ENCODE data around the gene POGK.
A peak's percentile ranks its signal among the peaks of the same experiment; 100 is the strongest.
"Not testable (repeated sequence)": the region's sequence is repeated elsewhere in the genome, so short reads cannot be mapped to it uniquely, and the experiment has no call there.

POGK gene

DNA sequence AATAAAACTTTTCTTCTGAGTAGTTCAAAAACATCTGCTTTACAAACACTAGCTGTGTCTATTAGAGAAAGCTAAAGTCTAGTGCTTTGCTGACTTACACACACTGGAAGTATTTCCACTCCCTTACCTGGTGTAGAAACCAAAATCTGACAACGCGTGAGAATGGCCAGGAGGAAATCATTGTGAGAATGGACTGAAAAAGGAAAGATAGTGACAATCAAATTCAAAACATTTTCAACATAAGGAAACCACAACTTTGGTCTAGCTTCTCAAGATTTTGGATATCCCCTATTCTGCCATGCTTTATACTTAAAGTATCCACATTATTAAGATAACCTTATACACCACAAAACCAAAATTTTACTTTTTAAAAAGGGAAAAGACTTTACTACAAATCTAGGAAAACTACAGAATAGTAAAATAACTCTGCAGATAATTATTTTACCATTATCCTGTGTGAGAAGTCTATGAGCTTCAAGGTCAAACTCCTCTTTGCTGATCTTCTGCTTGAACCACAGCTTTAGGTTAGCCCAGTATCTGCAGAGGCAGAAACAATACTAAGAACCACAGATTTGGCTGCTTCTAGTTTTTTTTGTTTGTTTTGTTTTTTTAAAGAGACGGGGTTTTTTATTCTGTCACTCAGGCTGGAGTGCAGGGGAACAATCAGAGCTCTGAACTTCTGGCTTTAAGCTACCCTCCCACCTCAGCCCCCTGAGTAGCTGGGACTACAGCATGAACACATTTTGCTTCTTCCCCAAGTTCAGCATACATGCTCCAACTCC lies 30.2 kb downstream of the POGK start:
- Mint-ChIP-seq H3K9me3 (no peaks in the 10 kb centered on the region), H3K36me3 (ENCODE audit: low read depth) (peaks cover 41% of the 10 kb centered on the region), H3K27me3 (no peaks in the 10 kb centered on the region)

DNA sequence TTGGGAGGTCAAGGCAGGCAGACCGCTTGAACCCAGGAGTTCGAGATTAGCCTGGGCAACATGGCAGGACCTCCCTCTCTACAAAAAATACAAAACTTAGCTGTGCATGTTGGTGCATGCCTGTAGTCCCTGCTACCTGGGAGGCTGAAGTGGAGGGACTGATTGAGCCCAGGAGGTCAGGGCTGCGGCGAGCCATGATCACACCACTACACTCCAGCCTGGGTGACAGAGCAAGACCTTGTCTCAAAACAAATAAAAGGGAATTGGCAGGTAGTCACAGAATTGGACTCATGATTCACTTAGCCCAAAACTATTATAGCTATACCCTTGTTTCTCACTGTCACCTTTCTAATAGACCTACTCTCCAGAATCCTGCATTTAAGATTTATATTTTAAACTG lies 31.3 kb downstream of the POGK start:
- no peak overlapping the region for H3K4me3 Mint-ChIP-seq
- H3K27me3 Mint-ChIP-seq: no peaks in the 10 kb centered on the region
- peaks cover 31% of the 10 kb centered on the region for H3K36me3 Mint-ChIP-seq (ENCODE audit: low read depth)
- H3K9me3 Mint-ChIP-seq: no peaks in the 10 kb centered on the region
- peak overlapping the region; percentile 53 for H3K27ac Mint-ChIP-seq
- intact Hi-C loops (cut with micrococcal nuclease): no loop called here
- H3K4me1 Mint-ChIP-seq (ENCODE audit: low read depth): peaks cover 21% of the 10 kb centered on the region

More for the DNA sequence above, 30.2 kb downstream of the POGK start:
- peaks cover 12% of the 10 kb centered on the region for H3K4me1 Mint-ChIP-seq (ENCODE audit: low read depth)
- intact Hi-C loops (cut with micrococcal nuclease): no loop called here
- H3K27ac Mint-ChIP-seq: no peak overlapping the region
- no peak overlapping the region for H3K4me3 Mint-ChIP-seq

DNA sequence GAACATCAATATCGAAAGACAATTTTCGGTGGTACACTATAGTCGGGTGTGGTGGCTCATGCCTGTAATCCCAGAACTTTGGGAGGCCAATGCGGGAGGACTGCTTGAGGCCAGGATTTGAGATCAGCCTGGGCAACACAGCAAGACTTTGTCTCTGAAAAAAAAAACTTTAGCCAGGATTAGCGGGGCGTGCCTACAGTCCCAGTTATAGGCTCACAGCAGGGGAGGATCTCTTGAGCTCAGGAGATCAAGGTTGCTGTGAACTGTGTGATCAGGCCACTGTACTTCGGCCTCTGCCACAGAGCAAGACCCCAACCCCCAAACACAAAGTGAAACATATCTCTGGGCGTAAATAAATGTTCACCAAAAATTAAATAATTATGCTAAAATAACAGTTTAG lies 35.2 kb downstream of the POGK start:
- H3K9me3 Mint-ChIP-seq: no peaks in the 10 kb centered on the region
- no peaks in the 10 kb centered on the region for H3K27me3 Mint-ChIP-seq
- intact Hi-C loops (cut with micrococcal nuclease): no loop called here
- H3K27ac Mint-ChIP-seq: no peak overlapping the region
- no peak overlapping the region for H3K4me3 Mint-ChIP-seq
- H3K36me3 Mint-ChIP-seq (ENCODE audit: low read depth): peaks cover under 1% of the 10 kb centered on the region
- peaks cover 24% of the 10 kb centered on the region for H3K4me1 Mint-ChIP-seq (ENCODE audit: low read depth)

DNA sequence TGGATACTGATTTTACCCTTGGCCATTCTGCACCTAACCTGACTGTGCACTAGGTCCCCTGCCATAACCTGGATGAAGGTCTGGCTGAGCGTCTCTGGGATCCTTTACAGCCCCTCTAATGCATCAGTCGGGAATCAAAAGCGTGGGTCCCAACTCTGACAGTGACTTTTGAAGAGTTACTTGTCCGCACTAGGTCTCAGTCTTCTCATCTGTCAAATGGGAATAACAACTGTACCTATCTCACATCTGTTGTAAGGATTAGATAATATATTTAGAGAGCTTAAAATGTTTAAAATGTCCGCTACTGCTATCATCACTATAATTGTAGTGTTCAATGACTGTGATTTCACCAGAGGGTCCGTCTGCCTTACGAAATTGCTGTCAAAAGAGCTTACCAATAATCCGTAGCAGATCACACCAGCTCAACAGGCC lies 36.0 kb downstream of the POGK start:
- Mint-ChIP-seq H3K4me1 (ENCODE audit: low read depth) (peaks cover 24% of the 10 kb centered on the region), H3K27me3 (no peaks in the 10 kb centered on the region), H3K27ac (peak overlapping the region; percentile 72), H3K36me3 (ENCODE audit: low read depth) (no peaks in the 10 kb centered on the region), H3K4me3 (peak overlapping the region; percentile 85), H3K9me3 (no peaks in the 10 kb centered on the region)
- intact Hi-C loops (cut with micrococcal nuclease): no loop called here

DNA sequence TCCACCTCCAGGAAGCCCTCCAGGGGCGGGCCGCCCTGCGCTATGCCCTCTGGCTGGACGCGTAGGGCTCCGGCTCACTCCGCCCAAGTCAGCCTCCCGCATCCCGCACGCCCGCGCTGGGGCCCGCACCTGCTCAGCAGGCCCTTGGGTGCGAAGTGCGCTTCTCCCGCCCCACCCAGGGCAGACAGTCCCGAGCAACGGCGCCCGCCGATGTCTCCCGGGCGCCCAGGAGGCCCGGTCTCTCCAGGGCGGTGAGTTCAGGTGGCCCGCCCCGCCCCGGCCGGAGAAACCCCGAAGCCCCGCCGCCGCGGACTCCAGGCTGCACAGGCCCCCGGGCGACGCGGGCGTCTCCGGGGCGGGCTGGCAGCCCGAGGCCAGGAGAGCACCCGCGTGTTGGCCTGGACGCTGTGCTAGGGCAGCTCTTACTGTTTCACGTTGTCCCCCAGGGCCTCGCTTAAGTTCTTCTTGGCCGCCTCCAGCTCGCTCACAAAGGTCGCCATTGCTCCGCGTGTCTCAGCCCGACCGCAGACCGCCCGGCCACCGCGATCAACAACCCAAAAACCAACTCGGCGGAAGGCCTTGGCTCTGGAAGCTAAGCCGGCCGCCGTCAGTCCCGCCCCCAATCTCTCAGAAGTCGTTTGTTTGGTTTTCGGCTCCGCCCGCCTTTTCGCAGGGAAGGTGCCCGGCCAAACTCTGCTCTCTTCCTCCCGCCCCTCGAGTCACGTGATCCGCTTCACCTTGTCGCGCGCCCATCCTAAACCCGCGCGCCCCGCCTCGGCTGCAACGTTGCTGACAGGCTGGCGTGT lies 36.7 kb downstream of the POGK start, which contains the start of gene TADA1:
TSS of gene TADA1 (minus strand) at position 531 of the 806 bp plus-strand sequence. CDS start at position 500, 31 bp downstream.
- peak within 1 kb of the TSS; percentile 85 for H3K4me3 Mint-ChIP-seq
- peak within 1 kb of the TSS; percentile 72 for H3K27ac Mint-ChIP-seq
- no peaks in the 10 kb centered on the region for H3K9me3 Mint-ChIP-seq
- H3K36me3 Mint-ChIP-seq (ENCODE audit: low read depth): no peaks in the 10 kb centered on the region
- H3K27me3 Mint-ChIP-seq: no peaks in the 10 kb centered on the region
- H3K4me1 Mint-ChIP-seq (ENCODE audit: low read depth): peaks cover 24% of the 10 kb centered on the region
- intact Hi-C loops (cut with micrococcal nuclease): no loop called here

DNA sequence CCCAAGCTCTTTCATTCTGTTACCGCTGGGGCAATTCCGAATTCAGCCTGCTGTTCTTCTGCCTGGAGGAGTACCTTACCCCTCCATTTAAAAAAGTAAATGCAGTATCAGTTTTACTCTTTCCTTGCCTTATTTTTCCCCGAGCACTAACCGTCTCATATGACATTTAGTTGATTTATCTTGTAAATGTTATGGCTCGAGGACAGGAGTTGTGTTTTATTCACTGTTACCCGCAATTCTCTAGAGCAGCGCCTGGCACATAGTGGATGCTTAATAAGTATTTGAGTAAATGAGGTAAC lies 37.2 kb downstream of the POGK start:
- Mint-ChIP-seq H3K4me1 (ENCODE audit: low read depth) (peaks cover 24% of the 10 kb centered on the region), H3K36me3 (ENCODE audit: low read depth) (no peaks in the 10 kb centered on the region), H3K27ac (peak overlapping the region; percentile 72), H3K4me3 (peak overlapping the region; percentile 85), H3K9me3 (no peaks in the 10 kb centered on the region), H3K27me3 (no peaks in the 10 kb centered on the region)
- intact Hi-C loops (cut with micrococcal nuclease): no loop called here

DNA sequence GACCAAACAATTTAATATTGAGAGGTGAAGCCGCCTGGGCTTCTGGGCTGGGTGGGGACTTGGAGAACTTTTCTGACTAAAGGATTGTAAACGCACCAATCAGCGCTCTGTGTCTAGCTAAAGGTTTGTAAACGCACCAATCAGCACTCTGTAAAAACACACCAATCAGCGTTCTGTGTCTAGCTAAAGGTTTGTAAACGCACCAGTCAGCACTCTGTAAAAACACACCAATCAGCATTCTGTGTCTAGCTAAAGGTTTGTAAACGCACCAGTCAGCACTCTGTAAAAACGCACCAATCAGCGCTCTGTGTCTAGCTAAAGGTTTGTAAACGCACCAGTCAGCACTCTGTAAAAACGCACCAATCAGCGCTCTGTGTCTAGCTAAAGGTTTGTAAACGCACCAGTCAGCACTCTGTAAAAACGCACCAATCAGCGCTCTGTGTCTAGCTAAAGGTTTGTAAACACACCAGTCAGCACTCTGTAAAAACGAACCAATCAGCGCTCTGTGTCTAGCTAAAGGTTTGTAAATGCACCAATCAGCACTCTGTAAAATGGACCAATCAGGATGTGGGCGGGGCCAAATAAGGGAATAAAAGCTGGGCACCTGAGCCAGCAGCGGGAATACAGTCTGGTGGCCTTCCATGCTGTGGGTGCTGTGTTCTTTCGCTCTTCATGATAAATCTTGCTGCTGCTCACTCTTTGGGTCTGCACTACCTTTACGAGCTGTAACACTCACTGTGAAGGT lies 39.1 kb downstream of the POGK start:
- H3K36me3 Mint-ChIP-seq (ENCODE audit: low read depth); intact Hi-C loops (cut with micrococcal nuclease); H3K4me3 Mint-ChIP-seq; H3K27me3 Mint-ChIP-seq; H3K9me3 Mint-ChIP-seq; H3K27ac Mint-ChIP-seq: not testable (repeated sequence)
- peaks cover 12% of the 10 kb centered on the region for H3K4me1 Mint-ChIP-seq (ENCODE audit: low read depth)

DNA sequence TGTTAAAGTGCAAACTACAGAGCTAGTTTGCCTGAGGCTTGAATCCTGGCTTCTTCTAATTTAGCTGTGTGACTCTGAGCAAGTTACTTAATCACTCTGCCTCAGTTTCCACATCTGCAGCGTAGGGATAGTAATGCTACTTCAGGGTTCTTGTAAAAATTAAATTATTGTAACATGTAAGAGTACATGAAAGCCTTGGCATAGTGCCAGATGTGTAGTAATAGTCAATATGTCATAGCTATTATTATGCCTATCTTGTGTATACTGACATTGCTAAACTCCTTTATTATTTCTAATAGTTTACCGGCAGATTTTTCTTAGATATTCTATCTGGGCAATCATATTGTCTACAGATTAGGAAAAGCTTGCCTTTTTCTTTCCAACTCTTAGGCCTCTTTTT lies 43.6 kb downstream of the POGK start:
- Mint-ChIP-seq H3K9me3 (no peaks in the 10 kb centered on the region), H3K27ac (no peak overlapping the region), H3K36me3 (ENCODE audit: low read depth) (no peaks in the 10 kb centered on the region), H3K4me3 (no peak overlapping the region), H3K4me1 (ENCODE audit: low read depth) (peaks cover 10% of the 10 kb centered on the region), H3K27me3 (peaks cover 23% of the 10 kb centered on the region)
- intact Hi-C loops (cut with micrococcal nuclease): no loop called here

DNA sequence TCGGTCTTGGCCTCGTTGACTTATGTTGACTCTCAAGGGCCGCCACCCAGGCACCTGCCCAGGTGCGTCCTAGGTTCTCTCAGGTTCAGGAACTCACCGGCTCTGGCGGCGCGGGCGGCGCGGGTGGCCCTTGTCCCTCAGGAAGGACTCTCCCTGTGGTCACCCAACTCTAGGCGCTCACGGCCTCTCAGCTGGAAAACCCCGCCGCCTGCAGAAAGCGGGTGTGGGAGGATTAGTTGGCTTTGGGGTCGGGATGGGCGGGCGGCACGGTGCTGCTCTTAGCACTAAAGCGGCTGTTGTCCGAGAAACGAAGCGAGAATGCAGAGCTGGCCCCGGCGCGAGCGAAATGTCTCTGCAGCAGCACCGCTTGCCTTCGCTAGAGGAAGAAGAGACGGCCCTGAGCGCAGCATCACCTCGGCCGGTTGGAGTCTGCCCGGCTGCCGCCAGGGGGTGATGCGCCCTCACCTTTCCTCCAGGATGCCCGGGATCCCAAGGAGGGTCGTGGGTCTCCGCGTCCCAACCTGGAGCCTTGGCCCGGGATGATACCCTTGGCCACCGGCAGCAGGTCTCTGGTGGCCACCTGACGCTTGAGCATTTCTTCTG lies 44.9 kb downstream of the POGK start:
- H3K36me3 Mint-ChIP-seq (ENCODE audit: low read depth): no peaks in the 10 kb centered on the region
- peaks cover 10% of the 10 kb centered on the region for H3K4me1 Mint-ChIP-seq (ENCODE audit: low read depth)
- H3K9me3 Mint-ChIP-seq: no peaks in the 10 kb centered on the region
- peak overlapping the region; percentile 51 for H3K4me3 Mint-ChIP-seq
- H3K27me3 Mint-ChIP-seq: peaks cover 23% of the 10 kb centered on the region
- no peak overlapping the region for H3K27ac Mint-ChIP-seq
- intact Hi-C loops (cut with micrococcal nuclease): no loop called here

DNA sequence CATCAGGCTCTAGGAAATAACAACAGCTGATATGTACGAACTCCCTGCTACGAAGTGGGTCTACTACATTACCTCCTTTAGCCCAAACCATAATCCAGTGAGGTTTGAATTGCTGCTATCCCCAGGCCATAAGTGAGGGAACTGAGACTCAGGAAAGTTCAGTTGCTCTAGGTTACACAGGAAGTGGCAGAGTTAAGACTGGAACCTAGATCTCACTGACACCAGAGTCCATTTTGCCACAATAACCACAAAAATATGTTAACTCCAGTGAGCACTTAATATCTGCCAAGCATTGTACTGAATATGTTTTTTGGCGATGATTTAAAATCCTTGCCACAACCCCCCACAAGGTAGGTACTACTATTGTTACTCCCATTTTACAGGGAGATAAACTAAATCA lies 45.7 kb downstream of the POGK start:
- H3K27ac Mint-ChIP-seq: no peak overlapping the region
- no peaks in the 10 kb centered on the region for H3K9me3 Mint-ChIP-seq
- peaks cover 23% of the 10 kb centered on the region for H3K27me3 Mint-ChIP-seq
- intact Hi-C loops (cut with micrococcal nuclease): no loop called here
- no peaks in the 10 kb centered on the region for H3K36me3 Mint-ChIP-seq (ENCODE audit: low read depth)
- peaks cover 10% of the 10 kb centered on the region for H3K4me1 Mint-ChIP-seq (ENCODE audit: low read depth)
- H3K4me3 Mint-ChIP-seq: no peak overlapping the region

DNA sequence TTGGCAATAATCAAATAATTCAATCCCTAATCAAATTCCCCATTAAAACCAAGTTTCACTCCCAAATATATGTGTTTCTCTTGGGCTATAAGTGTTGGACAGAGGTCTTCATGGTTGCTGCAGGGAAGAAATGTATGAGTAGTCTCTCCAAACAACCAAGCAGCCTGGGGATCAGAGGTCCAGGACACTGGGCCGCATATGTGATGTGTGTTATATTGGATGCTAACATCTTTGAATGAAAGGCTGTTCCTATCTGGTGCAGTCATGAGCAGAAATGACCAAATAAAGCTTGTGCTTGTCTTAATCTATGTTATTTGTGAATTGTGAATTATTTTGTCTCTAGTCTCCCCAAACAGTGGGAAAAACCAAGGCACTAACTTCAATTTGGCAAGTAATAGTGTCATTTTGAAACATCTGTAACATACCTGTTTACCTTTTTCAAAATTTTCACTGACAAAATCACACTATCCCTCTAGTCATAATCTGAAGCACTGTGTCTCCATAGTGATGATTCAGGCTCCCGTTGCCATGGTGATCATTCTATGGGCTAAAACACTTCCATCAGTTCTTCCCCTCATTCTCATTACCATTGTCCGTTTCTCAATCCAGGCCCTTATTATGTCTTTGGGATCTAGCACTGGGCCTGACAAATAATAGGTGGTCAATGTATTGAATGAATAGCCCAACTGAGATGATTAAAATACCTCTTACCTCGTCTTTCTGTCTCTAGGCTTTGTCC lies 49.3 kb downstream of the POGK start:
- Mint-ChIP-seq H3K9me3 (no peaks in the 10 kb centered on the region), H3K4me3 (no peak overlapping the region), H3K4me1 (ENCODE audit: low read depth) (peaks cover 10% of the 10 kb centered on the region), H3K36me3 (ENCODE audit: low read depth) (no peaks in the 10 kb centered on the region), H3K27me3 (peaks cover 22% of the 10 kb centered on the region), H3K27ac (no peak overlapping the region)
- intact Hi-C loops (cut with micrococcal nuclease): no loop called here

DNA sequence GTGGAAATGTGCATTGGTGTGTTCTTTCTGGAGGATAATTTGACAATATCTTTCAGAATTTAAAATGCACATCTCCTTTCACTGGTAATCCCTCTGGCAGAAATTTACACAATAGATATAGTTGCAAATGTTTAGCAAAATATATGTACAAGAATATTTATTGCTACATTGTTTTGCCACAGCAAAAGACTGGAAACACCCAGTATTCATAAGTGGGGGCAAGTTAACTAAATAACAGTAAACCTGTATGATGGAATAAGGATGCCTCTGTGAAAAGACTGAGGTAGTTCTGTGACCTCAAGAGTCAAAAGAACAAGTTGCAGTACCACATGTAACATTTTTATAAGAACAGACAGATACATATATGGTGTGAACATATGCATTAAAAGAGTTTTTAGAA lies 50.5 kb downstream of the POGK start:
- intact Hi-C loops (cut with micrococcal nuclease): no loop called here

DNA sequence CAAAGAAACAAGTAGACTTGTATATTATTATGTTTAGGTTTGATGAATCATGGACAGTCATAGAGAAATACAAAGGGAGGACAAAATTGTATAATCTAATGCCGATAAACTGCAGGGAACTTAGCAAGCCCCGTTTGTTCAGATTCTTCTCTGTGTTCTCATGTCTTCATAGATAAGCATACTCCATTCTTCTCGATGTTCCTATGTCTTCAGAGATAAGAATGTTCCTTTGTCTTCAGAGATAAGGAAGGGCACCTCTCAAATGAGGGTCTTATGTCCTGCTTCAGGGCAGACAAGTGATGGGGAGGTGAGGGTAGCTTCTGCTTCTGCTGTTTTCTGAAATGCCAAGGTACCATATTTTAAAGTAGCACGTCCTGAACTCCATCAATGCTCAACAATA lies 56.5 kb downstream of the POGK start:
- intact Hi-C loops (cut with micrococcal nuclease): no loop called here
- H3K27ac Mint-ChIP-seq: no peak overlapping the region
- H3K4me3 Mint-ChIP-seq: no peak overlapping the region
- H3K27me3 Mint-ChIP-seq: peaks cover 1% of the 10 kb centered on the region
- H3K9me3 Mint-ChIP-seq: peaks cover 18% of the 10 kb centered on the region
- H3K36me3 Mint-ChIP-seq (ENCODE audit: low read depth): no peaks in the 10 kb centered on the region
- H3K4me1 Mint-ChIP-seq (ENCODE audit: low read depth): no peaks in the 10 kb centered on the region

More for the DNA sequence above, 50.5 kb downstream of the POGK start:
- H3K27me3 Mint-ChIP-seq: peaks cover 9% of the 10 kb centered on the region
- no peaks in the 10 kb centered on the region for H3K36me3 Mint-ChIP-seq (ENCODE audit: low read depth)
- no peak overlapping the region for H3K27ac Mint-ChIP-seq
- H3K4me1 Mint-ChIP-seq (ENCODE audit: low read depth): no peaks in the 10 kb centered on the region
- H3K9me3 Mint-ChIP-seq: no peaks in the 10 kb centered on the region
- no peak overlapping the region for H3K4me3 Mint-ChIP-seq
